NT2/D1 (cell line): ENCODE measurements around the gene KLHL24.

Source experiments
- SUZ12 ChIP-seq: IDR thresholded peaks from 2 replicates; pipeline ENCODE4 v1.6.1; 2011; ENCODE audit not compliant: insufficient read length, insufficient read depth; ENCODE audit errors: extremely low read depth
- YY1 ChIP-seq: IDR thresholded peaks from 2 replicates; pipeline ENCODE4 v1.6.1; 2011; ENCODE audit not compliant: insufficient read length, insufficient read depth
- ZNF274 ChIP-seq: IDR thresholded peaks from 2 replicates; pipeline ENCODE4 v1.6.1; 2011; ENCODE audit warnings: mild to moderate bottlenecking, low read depth, low read length

GRCh38 chr3:183590442-183590841, 45.0 kb upstream of the KLHL24 start:
- no peak for TF ChIP-seq SUZ12
- TF ChIP-seq ZNF274: no peak
- no peak for TF ChIP-seq YY1
